ENCODE results near the gene CLIC4. TPM values are rescaled to one million over a fixed set of nuclear protein-coding genes. Genes with fewer than 3 reads are reported as not detected.

Gene CLIC4
- total and polyA plus RNA-seq, 9 of the 15 experiments (the other 6 are each of a cell fraction or from before 2014, with no cell fraction given): 16.0 to 67.5 (median 38.4) TPM

DNA sequence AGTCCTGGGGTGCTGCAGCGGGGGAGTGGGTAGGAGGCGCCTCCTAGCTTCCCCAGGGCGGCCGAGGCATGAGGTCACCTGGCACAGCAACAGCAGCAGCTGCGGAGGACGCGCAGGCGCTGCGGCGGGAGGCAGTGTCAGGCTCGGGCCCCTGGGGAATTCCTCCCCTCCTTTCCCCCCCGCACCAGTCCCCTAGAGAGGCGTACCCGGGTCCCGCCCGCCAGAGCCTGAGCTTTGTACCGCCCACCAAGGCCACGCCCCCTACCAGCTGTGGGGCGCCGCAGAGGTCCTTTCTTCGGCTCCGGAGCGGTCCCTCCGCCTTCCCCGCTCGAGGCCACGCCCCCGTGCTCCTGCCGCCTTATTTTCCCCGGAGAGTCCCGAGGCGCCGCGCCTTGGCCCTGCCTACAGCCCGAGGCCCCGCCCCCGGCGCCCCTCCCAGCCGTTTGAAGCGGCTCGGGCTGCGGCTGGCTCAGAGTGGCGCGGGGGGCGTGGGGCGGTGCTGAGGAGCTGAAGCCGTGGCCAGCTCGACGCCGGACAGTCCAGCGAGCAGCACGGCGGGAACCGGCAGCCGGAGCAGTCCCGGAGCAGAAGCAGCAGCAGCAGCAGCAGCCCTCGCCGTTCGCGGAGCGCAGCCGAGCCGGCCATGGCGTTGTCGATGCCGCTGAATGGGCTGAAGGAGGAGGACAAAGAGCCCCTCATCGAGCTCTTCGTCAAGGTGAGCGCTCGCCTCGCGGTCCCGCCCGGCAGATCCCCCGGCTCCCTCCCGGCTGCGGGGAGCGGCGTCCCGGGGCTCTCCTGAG lies at the start of gene CLIC4 (continued):
- TF ChIP-seq, protein P1, sequence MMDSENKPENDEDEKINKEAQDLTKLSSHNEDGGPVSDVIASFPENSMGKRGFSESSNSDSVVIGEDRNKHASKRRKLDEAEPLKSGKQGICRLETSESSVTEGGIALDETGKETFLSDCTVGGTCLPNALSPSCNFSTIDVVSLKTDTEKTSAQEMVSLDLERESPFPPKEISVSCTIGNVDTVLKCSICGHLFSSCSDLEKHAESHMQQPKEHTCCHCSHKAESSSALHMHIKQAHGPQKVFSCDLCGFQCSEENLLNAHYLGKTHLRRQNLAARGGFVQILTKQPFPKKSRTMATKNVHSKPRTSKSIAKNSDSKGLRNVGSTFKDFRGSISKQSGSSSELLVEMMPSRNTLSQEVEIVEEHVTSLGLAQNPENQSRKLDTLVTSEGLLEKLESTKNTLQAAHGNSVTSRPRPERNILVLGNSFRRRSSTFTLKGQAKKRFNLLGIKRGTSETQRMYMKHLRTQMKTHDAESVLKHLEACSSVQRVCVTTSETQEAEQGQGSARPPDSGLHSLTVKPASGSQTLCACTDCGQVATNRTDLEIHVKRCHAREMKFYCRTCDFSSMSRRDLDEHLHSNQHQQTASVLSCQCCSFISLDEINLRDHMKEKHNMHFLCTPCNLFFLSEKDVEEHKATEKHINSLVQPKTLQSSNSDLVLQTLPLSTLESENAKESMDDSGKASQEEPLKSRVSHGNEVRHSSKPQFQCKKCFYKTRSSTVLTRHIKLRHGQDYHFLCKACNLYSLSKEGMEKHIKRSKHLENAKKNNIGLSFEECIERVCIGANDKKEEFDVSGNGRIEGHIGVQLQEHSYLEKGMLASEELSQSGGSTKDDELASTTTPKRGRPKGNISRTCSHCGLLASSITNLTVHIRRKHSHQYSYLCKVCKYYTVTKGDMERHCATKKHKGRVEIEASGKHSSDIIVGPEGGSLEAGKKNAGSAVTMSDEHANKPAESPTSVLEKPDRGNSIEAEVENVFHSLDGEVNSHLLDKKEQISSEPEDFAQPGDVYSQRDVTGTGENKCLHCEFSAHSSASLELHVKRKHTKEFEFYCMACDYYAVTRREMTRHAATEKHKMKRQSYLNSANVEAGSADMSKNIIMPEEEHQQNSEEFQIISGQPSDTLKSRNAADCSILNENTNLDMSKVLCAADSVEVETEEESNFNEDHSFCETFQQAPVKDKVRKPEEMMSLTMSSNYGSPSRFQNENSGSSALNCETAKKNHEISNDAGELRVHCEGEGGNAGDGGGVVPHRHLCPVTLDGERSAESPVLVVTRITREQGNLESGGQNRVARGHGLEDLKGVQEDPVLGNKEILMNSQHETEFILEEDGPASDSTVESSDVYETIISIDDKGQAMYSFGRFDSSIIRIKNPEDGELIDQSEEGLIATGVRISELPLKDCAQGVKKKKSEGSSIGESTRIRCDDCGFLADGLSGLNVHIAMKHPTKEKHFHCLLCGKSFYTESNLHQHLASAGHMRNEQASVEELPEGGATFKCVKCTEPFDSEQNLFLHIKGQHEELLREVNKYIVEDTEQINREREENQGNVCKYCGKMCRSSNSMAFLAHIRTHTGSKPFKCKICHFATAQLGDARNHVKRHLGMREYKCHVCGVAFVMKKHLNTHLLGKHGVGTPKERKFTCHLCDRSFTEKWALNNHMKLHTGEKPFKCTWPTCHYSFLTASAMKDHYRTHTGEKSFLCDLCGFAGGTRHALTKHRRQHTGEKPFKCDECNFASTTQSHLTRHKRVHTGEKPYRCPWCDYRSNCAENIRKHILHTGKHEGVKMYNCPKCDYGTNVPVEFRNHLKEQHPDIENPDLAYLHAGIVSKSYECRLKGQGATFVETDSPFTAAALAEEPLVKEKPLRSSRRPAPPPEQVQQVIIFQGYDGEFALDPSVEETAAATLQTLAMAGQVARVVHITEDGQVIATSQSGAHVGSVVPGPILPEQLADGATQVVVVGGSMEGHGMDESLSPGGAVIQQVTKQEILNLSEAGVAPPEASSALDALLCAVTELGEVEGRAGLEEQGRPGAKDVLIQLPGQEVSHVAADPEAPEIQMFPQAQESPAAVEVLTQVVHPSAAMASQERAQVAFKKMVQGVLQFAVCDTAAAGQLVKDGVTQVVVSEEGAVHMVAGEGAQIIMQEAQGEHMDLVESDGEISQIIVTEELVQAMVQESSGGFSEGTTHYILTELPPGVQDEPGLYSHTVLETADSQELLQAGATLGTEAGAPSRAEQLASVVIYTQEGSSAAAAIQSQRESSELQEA (IDR thresholded peaks at IDR 0.05; ENCODE audit: low read depth): no peak
- TF ChIP-seq SRSF7 (optimal IDR thresholded peaks at IDR 0.05; ENCODE audit: low read depth, low read length) (no peak), ZC3H4 (CRISPR knock-in tag; IDR thresholded peaks at IDR 0.05; ENCODE audit: borderline replicate concordance) (no peak), NCOA1 (IDR thresholded peaks at IDR 0.05; ENCODE audit: low read depth) (no peak), SPI1 (IDR thresholded peaks at IDR 0.05; ENCODE audit: borderline replicate concordance, low read depth, low read length) (no peak), TAL1 (IDR thresholded peaks at IDR 0.05) (no peak), ZC3H8 (IDR thresholded peaks at IDR 0.05) (no peak), COPS2 (conservative IDR thresholded peaks at IDR 0.05) (no peak)
- TF ChIP-seq, protein P2, sequence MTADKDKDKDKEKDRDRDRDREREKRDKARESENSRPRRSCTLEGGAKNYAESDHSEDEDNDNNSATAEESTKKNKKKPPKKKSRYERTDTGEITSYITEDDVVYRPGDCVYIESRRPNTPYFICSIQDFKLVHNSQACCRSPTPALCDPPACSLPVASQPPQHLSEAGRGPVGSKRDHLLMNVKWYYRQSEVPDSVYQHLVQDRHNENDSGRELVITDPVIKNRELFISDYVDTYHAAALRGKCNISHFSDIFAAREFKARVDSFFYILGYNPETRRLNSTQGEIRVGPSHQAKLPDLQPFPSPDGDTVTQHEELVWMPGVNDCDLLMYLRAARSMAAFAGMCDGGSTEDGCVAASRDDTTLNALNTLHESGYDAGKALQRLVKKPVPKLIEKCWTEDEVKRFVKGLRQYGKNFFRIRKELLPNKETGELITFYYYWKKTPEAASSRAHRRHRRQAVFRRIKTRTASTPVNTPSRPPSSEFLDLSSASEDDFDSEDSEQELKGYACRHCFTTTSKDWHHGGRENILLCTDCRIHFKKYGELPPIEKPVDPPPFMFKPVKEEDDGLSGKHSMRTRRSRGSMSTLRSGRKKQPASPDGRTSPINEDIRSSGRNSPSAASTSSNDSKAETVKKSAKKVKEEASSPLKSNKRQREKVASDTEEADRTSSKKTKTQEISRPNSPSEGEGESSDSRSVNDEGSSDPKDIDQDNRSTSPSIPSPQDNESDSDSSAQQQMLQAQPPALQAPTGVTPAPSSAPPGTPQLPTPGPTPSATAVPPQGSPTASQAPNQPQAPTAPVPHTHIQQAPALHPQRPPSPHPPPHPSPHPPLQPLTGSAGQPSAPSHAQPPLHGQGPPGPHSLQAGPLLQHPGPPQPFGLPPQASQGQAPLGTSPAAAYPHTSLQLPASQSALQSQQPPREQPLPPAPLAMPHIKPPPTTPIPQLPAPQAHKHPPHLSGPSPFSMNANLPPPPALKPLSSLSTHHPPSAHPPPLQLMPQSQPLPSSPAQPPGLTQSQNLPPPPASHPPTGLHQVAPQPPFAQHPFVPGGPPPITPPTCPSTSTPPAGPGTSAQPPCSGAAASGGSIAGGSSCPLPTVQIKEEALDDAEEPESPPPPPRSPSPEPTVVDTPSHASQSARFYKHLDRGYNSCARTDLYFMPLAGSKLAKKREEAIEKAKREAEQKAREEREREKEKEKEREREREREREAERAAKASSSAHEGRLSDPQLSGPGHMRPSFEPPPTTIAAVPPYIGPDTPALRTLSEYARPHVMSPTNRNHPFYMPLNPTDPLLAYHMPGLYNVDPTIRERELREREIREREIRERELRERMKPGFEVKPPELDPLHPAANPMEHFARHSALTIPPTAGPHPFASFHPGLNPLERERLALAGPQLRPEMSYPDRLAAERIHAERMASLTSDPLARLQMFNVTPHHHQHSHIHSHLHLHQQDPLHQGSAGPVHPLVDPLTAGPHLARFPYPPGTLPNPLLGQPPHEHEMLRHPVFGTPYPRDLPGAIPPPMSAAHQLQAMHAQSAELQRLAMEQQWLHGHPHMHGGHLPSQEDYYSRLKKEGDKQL (CRISPR knock-in tag; IDR thresholded peaks at IDR 0.05; ENCODE audit: borderline replicate concordance): no peak
- TF ChIP-seq, protein P3, sequence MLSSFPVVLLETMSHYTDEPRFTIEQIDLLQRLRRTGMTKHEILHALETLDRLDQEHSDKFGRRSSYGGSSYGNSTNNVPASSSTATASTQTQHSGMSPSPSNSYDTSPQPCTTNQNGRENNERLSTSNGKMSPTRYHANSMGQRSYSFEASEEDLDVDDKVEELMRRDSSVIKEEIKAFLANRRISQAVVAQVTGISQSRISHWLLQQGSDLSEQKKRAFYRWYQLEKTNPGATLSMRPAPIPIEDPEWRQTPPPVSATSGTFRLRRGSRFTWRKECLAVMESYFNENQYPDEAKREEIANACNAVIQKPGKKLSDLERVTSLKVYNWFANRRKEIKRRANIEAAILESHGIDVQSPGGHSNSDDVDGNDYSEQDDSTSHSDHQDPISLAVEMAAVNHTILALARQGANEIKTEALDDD (IDR thresholded peaks at IDR 0.05): no peak
- TF ChIP-seq, protein P4, sequence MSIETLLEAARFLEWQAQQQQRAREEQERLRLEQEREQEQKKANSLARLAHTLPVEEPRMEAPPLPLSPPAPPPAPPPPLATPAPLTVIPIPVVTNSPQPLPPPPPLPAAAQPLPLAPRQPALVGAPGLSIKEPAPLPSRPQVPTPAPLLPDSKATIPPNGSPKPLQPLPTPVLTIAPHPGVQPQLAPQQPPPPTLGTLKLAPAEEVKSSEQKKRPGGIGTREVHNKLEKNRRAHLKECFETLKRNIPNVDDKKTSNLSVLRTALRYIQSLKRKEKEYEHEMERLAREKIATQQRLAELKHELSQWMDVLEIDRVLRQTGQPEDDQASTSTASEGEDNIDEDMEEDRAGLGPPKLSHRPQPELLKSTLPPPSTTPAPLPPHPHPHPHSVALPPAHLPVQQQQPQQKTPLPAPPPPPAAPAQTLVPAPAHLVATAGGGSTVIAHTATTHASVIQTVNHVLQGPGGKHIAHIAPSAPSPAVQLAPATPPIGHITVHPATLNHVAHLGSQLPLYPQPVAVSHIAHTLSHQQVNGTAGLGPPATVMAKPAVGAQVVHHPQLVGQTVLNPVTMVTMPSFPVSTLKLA (conservative IDR thresholded peaks at IDR 0.05): peak; percentile 89 to 93

All from K562 (cell line).